IMR-90 (cell line): ENCODE data around the gene GPC6. TPM values are rescaled to one million over a fixed set of nuclear protein-coding genes. Genes with fewer than 3 reads are reported as not detected.
A peak's percentile ranks its signal among the peaks of the same experiment; 100 is the strongest.

Source experiments
- ATAC-seq: fragments of 200-7000 bp; cut with Tn5 transposase; 2 replicates; pipeline ENCODE4 v1.9.1; 2020; ENCODE audit warnings: low read depth, mild to moderate bottlenecking, moderate library complexity
- BruUV-seq: library from RNA; stranded (reverse); fragments of 400-500 nt; replicated peaks from 2 replicates; lab custom pipeline; 2021; lab: Mats Ljungman, UMichigan
- CTCF ChIA-PET: fragments of 300-600 bp; formaldehyde crosslinking; extraction: SDS; loops from one replicate; lab custom pipeline; 2021; ENCODE audit warnings: antibody characterized with exemption; lab: Yijun Ruan, JAX
- POLR2A ChIA-PET: fragments of 300-600 bp; sonication (Branson Sonifier 250); formaldehyde crosslinking; loops from one replicate; lab custom pipeline; 2022; ENCODE audit warnings: antibody characterized with exemption; ENCODE audit not compliant: unreplicated experiment; lab: Charles Lee
- DNase-seq: peaks from one replicate; pipeline ENCODE4 v3.0.0; 2013
- H2AFZ ChIP-seq: replicated peaks from 2 replicates; pipeline ENCODE3; 2013; ENCODE audit warnings: low read length, mild to moderate bottlenecking; ENCODE audit not compliant: poor library complexity
- H2AK5ac ChIP-seq: 2 replicates; pipeline ENCODE4 v1.6.1; 2013; ENCODE audit warnings: low read depth, low read length, inconsistent platforms
- H2AK9ac ChIP-seq: replicated peaks from 2 replicates; pipeline ENCODE3; 2013; ENCODE audit warnings: mild to moderate bottlenecking, low read depth, low read length, moderate library complexity; ENCODE audit not compliant: poor library complexity
- H2BK120ac ChIP-seq: 2 replicates; pipeline ENCODE4 v1.6.1; 2013; ENCODE audit warnings: low read depth, low read length, inconsistent platforms
- H2BK15ac ChIP-seq: 3 replicates; pipeline ENCODE4 v1.6.1; 2013; ENCODE audit warnings: low read depth, low read length, inconsistent platforms
- H2BK20ac ChIP-seq: 2 replicates; pipeline ENCODE4 v1.6.1; 2013; ENCODE audit warnings: low read depth, mild to moderate bottlenecking, inconsistent platforms, low read length, moderate library complexity
- H2BK5ac ChIP-seq: 2 replicates; pipeline ENCODE4 v1.6.1; 2013; ENCODE audit warnings: mild to moderate bottlenecking, low read depth, low read length, inconsistent platforms; ENCODE audit not compliant: poor library complexity, severe bottlenecking
- H3K14ac ChIP-seq: replicated peaks from 2 replicates; pipeline ENCODE4 v1.6.1; 2013; ENCODE audit warnings: low read depth, low read length, inconsistent platforms
- H3K18ac ChIP-seq: 2 replicates; pipeline ENCODE4 v1.6.1; 2013; ENCODE audit warnings: low read depth, low read length, control low read depth
- H3K23ac ChIP-seq: 2 replicates; pipeline ENCODE4 v1.6.1; 2013; ENCODE audit warnings: low read depth, low read length, inconsistent platforms
- H3K27ac ChIP-seq: 2 replicates; pipeline ENCODE4 v1.5.1; 2013; ENCODE audit warnings: mild to moderate bottlenecking, control low read depth, low read length; ENCODE audit not compliant: insufficient read depth
- H3K27me3 ChIP-seq: 2 replicates; pipeline ENCODE4 v1.6.1; 2013; ENCODE audit warnings: low read length; ENCODE audit not compliant: control insufficient read depth, insufficient read depth
- H3K36me3 ChIP-seq: 2 replicates; pipeline ENCODE4 v1.6.1; 2013; ENCODE audit warnings: low read length, mixed read lengths; ENCODE audit not compliant: control insufficient read depth, insufficient read depth
- H3K4ac ChIP-seq: 2 replicates; pipeline ENCODE4 v1.6.1; 2013; ENCODE audit warnings: low read depth, low read length, inconsistent platforms
- H3K4me1 ChIP-seq: 2 replicates; pipeline ENCODE4 v1.6.1; 2013; ENCODE audit warnings: low read length, mixed read lengths; ENCODE audit not compliant: control insufficient read depth, insufficient read depth
- H3K4me2 ChIP-seq: 2 replicates; pipeline ENCODE4 v1.6.1; 2013; ENCODE audit warnings: low read depth, mild to moderate bottlenecking, control low read depth, low read length, moderate library complexity
- H3K4me3 ChIP-seq: 2 replicates; pipeline ENCODE4 v1.5.1; 2013; ENCODE audit warnings: low read depth, mild to moderate bottlenecking, control low read depth, low read length, moderate library complexity; ENCODE audit not compliant: insufficient read depth
- H3K56ac ChIP-seq: 2 replicates; pipeline ENCODE4 v1.6.1; 2013; ENCODE audit warnings: low read length, inconsistent platforms; ENCODE audit not compliant: insufficient read depth; ENCODE audit errors: extremely low read depth
- H3K79me1 ChIP-seq, 2 experiments: 2 replicates each; pipeline ENCODE4 v1.6.1; 2013; ENCODE audit warnings: low read length in 2 of 2, inconsistent platforms in 1 of 2, low read depth in 1 of 2
- H3K9ac ChIP-seq: 2 replicates; pipeline ENCODE4 v1.6.1; 2013; ENCODE audit warnings: low read depth, low read length, control low read depth
- H3K9me1 ChIP-seq: 2 replicates; pipeline ENCODE4 v1.6.1; 2013; ENCODE audit warnings: low read length, inconsistent platforms; ENCODE audit not compliant: insufficient read depth
- H3K9me3 ChIP-seq: 2 replicates; pipeline ENCODE4 v1.6.1; 2013; ENCODE audit warnings: low read length; ENCODE audit not compliant: control insufficient read depth, insufficient read depth
- H4K20me1 ChIP-seq: 2 replicates; pipeline ENCODE4 v1.6.1; 2013; ENCODE audit warnings: low read length, inconsistent platforms; ENCODE audit not compliant: insufficient read depth
- H4K5ac ChIP-seq: 2 replicates; pipeline ENCODE4 v1.6.1; 2013; ENCODE audit warnings: mild to moderate bottlenecking, low read depth, low read length, control low read depth
- H4K8ac ChIP-seq, 2 experiments: 2 replicates each; pipeline ENCODE4 v1.6.1; 2013; ENCODE audit warnings: low read depth in 2 of 2, low read length in 2 of 2, control low read depth in 1 of 2, inconsistent platforms in 1 of 2
- H4K91ac ChIP-seq: 2 replicates; pipeline ENCODE4 v1.6.1; 2013; ENCODE audit warnings: low read depth, low read length, inconsistent platforms; ENCODE audit not compliant: insufficient read depth
- CEBPB ChIP-seq: IDR thresholded peaks from 2 replicates; pipeline ENCODE4 v1.6.1; 2012; ENCODE audit warnings: low read depth, low read length, improper control_type of control experiment
- MAFK ChIP-seq: IDR thresholded peaks from 2 replicates; pipeline ENCODE4 v1.6.1; 2012; ENCODE audit warnings: low read depth, low read length, improper control_type of control experiment
- MXI1 ChIP-seq: IDR thresholded peaks from 2 replicates; pipeline ENCODE4 v1.6.1; 2012; ENCODE audit warnings: low read depth, mild to moderate bottlenecking, low read length, moderate library complexity, borderline replicate concordance
- RCOR1 ChIP-seq: IDR thresholded peaks from 2 replicates; pipeline ENCODE4 v1.6.1; 2012; ENCODE audit warnings: mild to moderate bottlenecking, low read length, improper control_type of control experiment; ENCODE audit not compliant: insufficient replicate concordance
- SMC3 ChIP-seq: fragments of 150-350 bp; IDR thresholded peaks from 2 replicates; pipeline ENCODE4 v1.6.1; 2016; ENCODE audit warnings: low read depth, mild to moderate bottlenecking, antibody characterized with exemption, low read length, moderate library complexity
- WGBS, 2 experiments: methylation state at CpG; one replicate each; pipeline versions ENCODE4 v1.1.5 to v1.1.7; 2013; ENCODE audit warnings: missing lambda C conversion rate in 2 of 2; ENCODE audit not compliant: insufficient read length in 1 of 2; ENCODE audit errors: extremely low coverage in 2 of 2; 5-methylcytosine and 5-hydroxymethylcytosine counted together
- dilution Hi-C: fragments of 300-500 bp; cut with HindIII; formaldehyde crosslinking; loops from one replicate; pipeline ENCODE4 v1.14.3; 2018; ENCODE audit warnings: low sequenced_read_pairs; ENCODE audit not compliant: unreplicated experiment
- in situ Hi-C: fragments of 300-500 bp; cut with MboI; formaldehyde crosslinking; loops from 3 replicates; pipeline ENCODE4 v1.14.3; 2019; ENCODE audit warnings: low sequenced_read_pairs, inconsistent platforms, mixed read lengths
- intact Hi-C: fragments of 100-400 bp; cut with micrococcal nuclease; formaldehyde crosslinking; loops from 2 replicates; pipeline ENCODE4 v1.10.0; 2022
- polyA plus RNA-seq, 3 experiments: library from polyadenylated mRNA; depleted of rRNA; stranded (reverse); fragments of >200 nt; gene quantifications; 2 replicates each; pipeline ENCODE4 v1.2.3, GENCODE V29; 2012; ENCODE audit warnings: low replicate concordance in 1 of 3
- total RNA-seq: library from RNA; depleted of rRNA; stranded (reverse); fragments of >200 nt; gene quantifications from 2 replicates; pipeline ENCODE4 v1.2.3, GENCODE V29; 2012

Gene GPC6
- total and polyA plus RNA-seq, 2 of the 4 experiments (the other 2 are of a cell fraction), result 14.9 to 39.4 TPM

DNA sequence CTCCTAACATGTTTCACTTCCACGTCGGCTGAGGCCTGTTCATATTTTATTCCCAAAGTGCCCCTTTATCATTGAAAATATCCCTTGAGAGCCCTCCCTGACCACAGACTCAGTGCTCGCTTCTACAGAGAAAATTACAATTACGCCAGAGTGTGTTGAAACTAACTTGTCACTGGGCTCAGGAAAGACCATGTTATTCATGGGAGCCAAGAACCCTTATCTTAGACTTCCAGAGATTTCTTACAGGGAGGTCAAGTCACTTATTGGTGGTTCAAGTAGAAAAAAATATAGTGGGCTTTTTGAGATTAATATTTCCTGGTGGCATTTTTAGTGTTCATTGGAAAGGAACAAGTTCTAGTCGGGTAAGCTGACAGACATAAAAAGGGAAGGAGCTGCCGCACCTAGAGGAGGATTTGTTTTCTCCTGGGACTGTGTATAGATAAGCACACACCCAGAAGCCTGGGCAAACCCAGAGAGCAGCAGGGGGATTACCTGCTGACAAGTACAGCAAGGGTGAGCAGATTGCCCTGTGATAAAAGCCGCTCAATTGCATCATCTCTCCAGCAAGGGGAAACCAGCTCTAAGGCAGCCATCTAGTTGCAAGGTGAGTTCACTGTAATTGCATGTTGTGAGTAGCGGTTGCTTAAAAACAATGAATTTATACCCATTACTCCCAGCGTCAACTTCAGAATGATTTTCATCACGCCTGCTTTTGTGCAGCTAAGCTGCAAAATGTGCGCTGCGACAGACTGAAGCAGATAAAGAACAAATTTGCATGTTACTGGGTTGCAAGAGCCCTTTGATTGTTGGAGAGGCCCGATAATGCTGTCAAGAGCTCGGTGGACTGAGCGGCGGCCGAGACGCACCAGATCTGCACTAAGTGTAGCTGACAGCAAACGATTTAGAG is 1206.7 kb downstream of the GPC6 start:
- H4K5ac ChIP-seq, result no peak overlapping the region
- no peak overlapping the region for H2BK120ac ChIP-seq
- no peak overlapping the region for H3K56ac ChIP-seq
- no peaks in the 10 kb centered on the region for H4K20me1 ChIP-seq
- no peak overlapping the region for H2BK5ac ChIP-seq
- H2BK20ac ChIP-seq, result no peak overlapping the region
- ATAC-seq, result no peak
- no peak overlapping the region for H3K9ac ChIP-seq
- H3K23ac ChIP-seq, result no peak overlapping the region
- H3K27me3 ChIP-seq, result peaks cover 2% of the 10 kb centered on the region
- no TSS peak for BruUV-seq
- intact Hi-C loops (no loop called here), dilution Hi-C loops (no loop called here), in situ Hi-C loops (no loop called here)
- H3K4ac ChIP-seq, result no peak overlapping the region
- TF ChIP-seq MXI1, result no peak
- TF ChIP-seq MAFK, result no peak
- no peak for TF ChIP-seq SMC3
- TF ChIP-seq CEBPB, result peak; percentile 39; the same call in 1 of the 2 replicates
- no peak for TF ChIP-seq RCOR1
- no peak overlapping the region for H2AFZ ChIP-seq
- no peak overlapping the region for H4K91ac ChIP-seq
- 63% methylated on average over 4 of the region's 19 CpGs; no CpG with 5 or more reads in 1 of the 2 experiments for WGBS, 2 experiments
- POLR2A ChIA-PET, result no interaction called here
- no peak overlapping the region for H4K8ac ChIP-seq
- H3K36me3 ChIP-seq, result no peaks in the 10 kb centered on the region
- no peak overlapping the region for H3K14ac ChIP-seq
- DNase-seq, result no peak
- no peak overlapping the region for H3K4me2 ChIP-seq
- CTCF ChIA-PET, result interaction anchor here (1.0 to 1.8 kb wide), 2 partner anchors 10 to 184 kb away, joined by 3 to 7 read pairs; no protein-coding TSS in a partner anchor
- H3K9me3 ChIP-seq, result no peaks in the 10 kb centered on the region; the same call in 1 of the 2 replicates
- no peak overlapping the region for H3K4me3 ChIP-seq
- H3K18ac ChIP-seq, result no peak overlapping the region
- H2BK15ac ChIP-seq, result no peak overlapping the region
- H3K79me1 ChIP-seq, result no peaks in the 10 kb centered on the region
- H3K4me1 ChIP-seq, result no peaks in the 10 kb centered on the region
- H3K27ac ChIP-seq, result no peak overlapping the region
- H2AK9ac ChIP-seq, result no peak overlapping the region
- H2AK5ac ChIP-seq, result no peak overlapping the region
- no peaks in the 10 kb centered on the region for H3K9me1 ChIP-seq
